Caco-2 (cell line): ENCODE data around the gene SLC10A2. TPM values are rescaled to one million over a fixed set of nuclear protein-coding genes. Genes with fewer than 3 reads are reported as not detected.

Source experiments
- BruUV-seq: library from RNA; stranded (reverse); fragments of 400-500 nt; replicated peaks from 2 replicates; lab custom pipeline; 2021; lab: Mats Ljungman, UMichigan
- CTCF ChIA-PET: fragments of 300-600 bp; sonication (Branson Sonifier 250); formaldehyde crosslinking; loops from one replicate; lab custom pipeline; 2022; ENCODE audit warnings: antibody characterized with exemption; lab: Charles Lee
- POLR2A ChIA-PET: fragments of 300-600 bp; sonication (Branson Sonifier 250); formaldehyde crosslinking; loops from one replicate; lab custom pipeline; 2022; ENCODE audit warnings: antibody characterized with exemption; lab: Charles Lee
- DNase-seq, 2 experiments: peaks; one replicate each; pipeline versions ENCODE4 v3.0.0 to v3.0.0-alpha.2; 2020 to 2022
- H3K27me3 ChIP-seq: replicated peaks from 2 replicates; pipeline ENCODE4 v1.6.0; 2011; ENCODE audit warnings: low read length; ENCODE audit not compliant: control insufficient read depth, insufficient read depth
- H3K36me3 ChIP-seq: 2 replicates; pipeline ENCODE4 v1.5.1; 2011; ENCODE audit warnings: low read length; ENCODE audit not compliant: control insufficient read depth, insufficient read depth
- H3K4me1 ChIP-seq: fragments of 250-450 bp; sonication (Bioruptor Pico); 2 replicates; pipeline ENCODE4 v1.5.1; 2020; ENCODE audit warnings: mild to moderate bottlenecking
- H3K4me3 ChIP-seq: 2 replicates; pipeline ENCODE4 v1.5.1; 2011; ENCODE audit warnings: low read depth, mild to moderate bottlenecking, control low read depth, low read length
- H3K9me3 ChIP-seq: fragments of 250-450 bp; sonication (Bioruptor Pico); 2 replicates; pipeline ENCODE4 v1.5.1; 2020; ENCODE audit warnings: mild to moderate bottlenecking, moderate library complexity
- H3K27ac Mint-ChIP-seq: one replicate; pipeline ENCODE4 v1.8.0; 2022; ENCODE audit warnings: mixed read lengths; ENCODE audit not compliant: unreplicated experiment
- H3K27me3 Mint-ChIP-seq: one replicate; pipeline ENCODE4 v1.8.0; 2022; ENCODE audit warnings: mixed read lengths; ENCODE audit not compliant: insufficient read depth, unreplicated experiment
- H3K36me3 Mint-ChIP-seq: one replicate; pipeline ENCODE4 v1.8.0; 2022; ENCODE audit warnings: mild to moderate bottlenecking, mixed read lengths; ENCODE audit not compliant: insufficient read depth, unreplicated experiment
- H3K4me1 Mint-ChIP-seq: one replicate; pipeline ENCODE4 v1.8.0; 2022; ENCODE audit warnings: low read depth, mixed read lengths; ENCODE audit not compliant: unreplicated experiment
- H3K4me3 Mint-ChIP-seq: one replicate; pipeline ENCODE4 v1.8.0; 2022; ENCODE audit warnings: mild to moderate bottlenecking, moderate library complexity, mixed read lengths; ENCODE audit not compliant: unreplicated experiment
- H3K9me3 Mint-ChIP-seq: one replicate; pipeline ENCODE4 v1.8.0; 2022; ENCODE audit warnings: mixed read lengths; ENCODE audit not compliant: unreplicated experiment
- intact Hi-C: fragments of 100-400 bp; cut with micrococcal nuclease; formaldehyde crosslinking; loops from one replicate; pipeline ENCODE4 v1.10.0; 2022; ENCODE audit not compliant: unreplicated experiment
- total RNA-seq: library from RNA; stranded (reverse); gene quantifications from 2 replicates; pipeline ENCODE4 v1.2.3, GENCODE V29; 2022
- TF ChIP-seq, protein P1 (sequence below), 2 experiments: fragments of 200-600 bp in 1 of 2; IDR thresholded peaks; 1 replicate in 1 of 2; 2 replicates in 1 of 2; pipeline versions ENCODE4 v1.5.1 to v1.8.0; 2011 to 2022; ENCODE audit warnings: antibody characterized with exemption in 1 of 2, control low read depth in 1 of 2, inconsistent platforms in 1 of 2, low read depth in 1 of 2, low read length in 1 of 2, mild to moderate bottlenecking in 1 of 2, moderate library complexity in 1 of 2; ENCODE audit not compliant: insufficient read depth in 1 of 2, severe bottlenecking in 1 of 2, unreplicated experiment in 1 of 2

The SLC10A2 gene
- total RNA-seq, 1 experiment from 2014 or later, result not detected

DNA sequence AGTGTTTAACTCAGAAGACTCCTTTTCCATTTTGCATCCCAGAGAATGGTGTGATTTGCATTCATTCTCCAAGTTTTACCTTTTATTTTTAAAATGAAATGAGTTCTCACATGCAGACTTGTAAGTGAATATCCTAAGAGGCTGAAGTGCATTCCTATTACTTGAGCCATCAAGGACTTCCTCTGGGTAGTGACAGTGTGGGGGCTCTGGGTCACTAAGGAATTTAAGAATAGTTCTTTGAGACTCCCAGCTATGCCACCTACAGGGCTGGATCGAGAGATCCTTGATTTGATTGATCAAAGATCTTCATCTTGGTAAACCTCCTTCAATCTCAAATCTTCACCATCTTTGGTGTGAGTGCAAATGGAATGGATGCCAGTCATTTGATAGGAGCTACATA, 36.3 kb upstream of the SLC10A2 start:
- BruUV-seq, result no TSS peak
- no peaks in the 10 kb centered on the region for H3K27me3 Mint-ChIP-seq
- Histone ChIP-seq H3K36me3 (no peaks in the 10 kb centered on the region), H3K9me3 (no peaks in the 10 kb centered on the region), H3K27me3 (no peaks in the 10 kb centered on the region), H3K4me3 (no peak overlapping the region), H3K4me1 (no peaks in the 10 kb centered on the region)
- no peaks in the 10 kb centered on the region for H3K9me3 Mint-ChIP-seq
- no peaks in the 10 kb centered on the region for H3K4me1 Mint-ChIP-seq
- no peak overlapping the region for H3K27ac Mint-ChIP-seq
- CTCF ChIA-PET, result no interaction called here
- POLR2A ChIA-PET, result no interaction called here
- DNase-seq, result no peak
- no peak overlapping the region for H3K4me3 Mint-ChIP-seq
- no peaks in the 10 kb centered on the region for H3K36me3 Mint-ChIP-seq
- TF ChIP-seq, protein P1, sequence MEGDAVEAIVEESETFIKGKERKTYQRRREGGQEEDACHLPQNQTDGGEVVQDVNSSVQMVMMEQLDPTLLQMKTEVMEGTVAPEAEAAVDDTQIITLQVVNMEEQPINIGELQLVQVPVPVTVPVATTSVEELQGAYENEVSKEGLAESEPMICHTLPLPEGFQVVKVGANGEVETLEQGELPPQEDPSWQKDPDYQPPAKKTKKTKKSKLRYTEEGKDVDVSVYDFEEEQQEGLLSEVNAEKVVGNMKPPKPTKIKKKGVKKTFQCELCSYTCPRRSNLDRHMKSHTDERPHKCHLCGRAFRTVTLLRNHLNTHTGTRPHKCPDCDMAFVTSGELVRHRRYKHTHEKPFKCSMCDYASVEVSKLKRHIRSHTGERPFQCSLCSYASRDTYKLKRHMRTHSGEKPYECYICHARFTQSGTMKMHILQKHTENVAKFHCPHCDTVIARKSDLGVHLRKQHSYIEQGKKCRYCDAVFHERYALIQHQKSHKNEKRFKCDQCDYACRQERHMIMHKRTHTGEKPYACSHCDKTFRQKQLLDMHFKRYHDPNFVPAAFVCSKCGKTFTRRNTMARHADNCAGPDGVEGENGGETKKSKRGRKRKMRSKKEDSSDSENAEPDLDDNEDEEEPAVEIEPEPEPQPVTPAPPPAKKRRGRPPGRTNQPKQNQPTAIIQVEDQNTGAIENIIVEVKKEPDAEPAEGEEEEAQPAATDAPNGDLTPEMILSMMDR (IDR thresholded peaks at IDR 0.05; ENCODE audit: insufficient read depth in 1 of 2, low read depth in 1 of 2, low read length in 1 of 2, severe bottlenecking in 1 of 2, unreplicated experiment in 1 of 2), result no peak
- intact Hi-C loops, result no loop called here

DNA sequence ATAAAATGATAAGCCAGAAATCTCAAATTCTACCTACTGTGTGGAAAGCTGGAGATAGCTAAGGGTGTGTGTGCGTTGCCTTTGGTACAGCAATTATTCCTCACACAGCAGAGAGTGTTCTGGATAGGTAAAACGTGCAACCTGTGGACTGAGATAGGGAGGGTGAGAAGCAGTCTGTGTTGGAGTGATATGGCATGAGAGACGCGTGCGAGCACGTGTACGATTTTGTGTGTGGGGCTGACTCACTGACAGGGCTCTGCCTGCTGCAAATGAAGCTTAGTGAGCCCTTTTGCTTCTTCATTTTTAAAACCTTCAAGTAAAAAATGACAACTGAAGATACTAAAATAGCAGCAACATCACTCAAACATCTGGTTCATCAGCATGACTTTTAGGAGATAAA, 35.7 kb upstream of the SLC10A2 start:
- no TSS peak for BruUV-seq
- Mint-ChIP-seq H3K4me3 (no peak overlapping the region), H3K27ac (no peak overlapping the region), H3K4me1 (no peaks in the 10 kb centered on the region), H3K9me3 (no peaks in the 10 kb centered on the region), H3K36me3 (no peaks in the 10 kb centered on the region), H3K27me3 (no peaks in the 10 kb centered on the region)
- H3K27me3 ChIP-seq, result no peaks in the 10 kb centered on the region
- intact Hi-C loops, result no loop called here
- no peaks in the 10 kb centered on the region for H3K36me3 ChIP-seq
- ChIA-PET CTCF (no interaction called here), POLR2A (no interaction called here)
- no peaks in the 10 kb centered on the region for H3K4me1 ChIP-seq
- H3K9me3 ChIP-seq, result no peaks in the 10 kb centered on the region
- TF ChIP-seq, protein P1 (IDR thresholded peaks at IDR 0.05; ENCODE audit: insufficient read depth in 1 of 2, low read depth in 1 of 2, low read length in 1 of 2, severe bottlenecking in 1 of 2, unreplicated experiment in 1 of 2), result no peak
- no peak for DNase-seq
- no peak overlapping the region for H3K4me3 ChIP-seq

DNA sequence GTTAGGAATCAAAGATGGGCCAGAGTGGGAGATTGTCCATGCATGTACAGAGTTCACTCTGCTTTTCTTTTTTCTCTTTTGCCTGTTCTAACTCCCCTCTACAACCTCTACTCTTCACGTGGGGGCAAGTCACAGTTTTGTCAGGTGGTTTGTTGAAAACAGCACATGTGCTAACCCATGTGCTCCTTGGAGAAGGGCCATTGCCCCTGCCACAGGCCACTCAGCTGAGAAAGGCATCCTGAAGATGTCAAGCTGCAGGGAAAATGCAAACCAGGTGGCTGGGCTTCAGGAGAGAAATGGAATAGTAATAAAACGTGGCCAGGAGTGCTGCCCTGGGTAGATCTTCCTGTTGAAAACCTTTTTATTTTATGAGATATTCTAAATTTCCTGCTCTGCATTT, 35.3 kb upstream of the SLC10A2 start:
- no peaks in the 10 kb centered on the region for H3K27me3 Mint-ChIP-seq
- no peak overlapping the region for H3K4me3 Mint-ChIP-seq
- Histone ChIP-seq H3K9me3 (no peaks in the 10 kb centered on the region), H3K4me3 (no peak overlapping the region), H3K36me3 (no peaks in the 10 kb centered on the region), H3K4me1 (no peaks in the 10 kb centered on the region), H3K27me3 (no peaks in the 10 kb centered on the region)
- TF ChIP-seq, protein P1 (IDR thresholded peaks at IDR 0.05; ENCODE audit: insufficient read depth in 1 of 2, low read depth in 1 of 2, low read length in 1 of 2, severe bottlenecking in 1 of 2, unreplicated experiment in 1 of 2), result no peak
- ChIA-PET CTCF (no interaction called here), POLR2A (no interaction called here)
- H3K9me3 Mint-ChIP-seq, result no peaks in the 10 kb centered on the region
- DNase-seq, result no peak
- intact Hi-C loops, result no loop called here
- H3K27ac Mint-ChIP-seq, result no peak overlapping the region
- H3K36me3 Mint-ChIP-seq, result no peaks in the 10 kb centered on the region
- BruUV-seq, result no TSS peak
- no peaks in the 10 kb centered on the region for H3K4me1 Mint-ChIP-seq
